Activated T-helper 1 cell treated with anti-CD3 and anti-CD28 coated beads, Interleukin-12 subunit alpha, Interleukin-12 subunit beta, Interleukin-2, Interleukin-4 antibody, amounts not matched to agents 30 ng/mL and 10 ng/mL and 1 ng/mL, durations not matched to agents 14 hours and 24 hours and 36 hours (primary cell): ENCODE measurements around the gene ZBTB8A. TPM values are rescaled to one million over a fixed set of nuclear protein-coding genes. Genes with fewer than 3 reads are reported as not detected.

ENCODE experiments used
- DNase-seq: peaks from one replicate; pipeline ENCODE4 v3.0.0; 2021; ENCODE audit warnings: low spot score
- H3K27ac Mint-ChIP-seq: one replicate; pipeline ENCODE4 v1.8.0; 2021; ENCODE audit warnings: mild to moderate bottlenecking, mixed read lengths
- H3K27me3 Mint-ChIP-seq: one replicate; pipeline ENCODE4 v1.8.0; 2022; ENCODE audit warnings: mild to moderate bottlenecking, moderate library complexity, mixed read lengths; ENCODE audit not compliant: insufficient read depth
- H3K36me3 Mint-ChIP-seq: one replicate; pipeline ENCODE4 v1.8.0; 2021; ENCODE audit warnings: low read depth, mixed read lengths
- H3K4me1 Mint-ChIP-seq: one replicate; pipeline ENCODE4 v1.8.0; 2021; ENCODE audit warnings: low read depth, mixed read lengths
- H3K4me3 Mint-ChIP-seq: one replicate; pipeline ENCODE4 v1.8.0; 2021; ENCODE audit warnings: mild to moderate bottlenecking, moderate library complexity, mixed read lengths
- H3K9me3 Mint-ChIP-seq: one replicate; pipeline ENCODE4 v1.8.0; 2021; ENCODE audit warnings: mixed read lengths
- intact Hi-C: fragments of 100-400 bp; cut with micrococcal nuclease; formaldehyde crosslinking; loops from one replicate; pipeline ENCODE4 v1.15.1; 2024
- total RNA-seq: library from RNA; stranded (reverse); gene quantifications from 2 replicates; pipeline ENCODE4 v1.2.3, GENCODE V29; 2022

The ZBTB8A gene
- total RNA-seq: 0.17 and 0.41 TPM in 2 replicates

DNA sequence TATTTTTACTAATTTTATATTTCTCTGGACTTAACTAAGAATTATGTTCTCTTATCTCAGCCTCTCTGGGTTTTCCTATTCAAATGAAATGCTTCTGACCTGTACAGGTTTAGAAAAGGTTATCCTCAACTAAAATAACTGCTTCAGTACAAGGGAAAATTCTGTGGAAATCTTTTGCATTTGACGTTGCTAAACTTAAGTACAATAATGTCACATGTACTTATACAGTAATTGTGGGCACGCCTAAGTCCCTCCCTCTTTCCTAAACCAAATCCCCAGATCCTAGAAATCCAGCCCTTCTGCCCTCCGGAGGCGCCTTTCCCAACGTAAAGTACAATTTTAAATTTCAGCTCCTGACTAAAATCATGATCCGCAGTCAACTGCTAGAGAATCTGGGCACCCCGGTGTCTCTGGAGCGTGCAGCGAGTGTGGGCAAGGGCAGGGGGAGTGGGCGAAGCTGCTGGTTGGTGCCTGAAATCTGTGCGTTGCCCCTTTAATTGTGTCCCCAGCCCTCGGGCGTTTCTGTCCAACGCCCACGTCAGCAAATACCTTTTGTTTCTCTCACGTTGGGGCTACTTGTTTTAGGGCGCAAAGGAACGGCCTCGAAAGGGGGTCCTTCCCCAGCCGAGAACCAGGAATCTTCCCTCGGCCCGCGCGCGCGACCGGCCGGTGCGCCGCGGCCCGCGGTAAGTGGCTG lies at the start of gene ZBTB8A:
Gene ZBTB8A, plus strand, starts transcription at position 541 of the 697 bp plus-strand sequence. CDS start 53,505 bp downstream, outside the sequence.
- Mint-ChIP-seq H3K4me1 (peaks cover 12% of the 10 kb centered on the region), H3K27me3 (peaks cover 78% of the 10 kb centered on the region), H3K36me3 (peaks cover 2% of the 10 kb centered on the region), H3K9me3 (no peaks in the 10 kb centered on the region), H3K4me3 (peak within 1 kb of the TSS; percentile 80), H3K27ac (peak within 1 kb of the TSS; percentile 26)
- no peak for DNase-seq
- intact Hi-C loops: no loop called here

DNA sequence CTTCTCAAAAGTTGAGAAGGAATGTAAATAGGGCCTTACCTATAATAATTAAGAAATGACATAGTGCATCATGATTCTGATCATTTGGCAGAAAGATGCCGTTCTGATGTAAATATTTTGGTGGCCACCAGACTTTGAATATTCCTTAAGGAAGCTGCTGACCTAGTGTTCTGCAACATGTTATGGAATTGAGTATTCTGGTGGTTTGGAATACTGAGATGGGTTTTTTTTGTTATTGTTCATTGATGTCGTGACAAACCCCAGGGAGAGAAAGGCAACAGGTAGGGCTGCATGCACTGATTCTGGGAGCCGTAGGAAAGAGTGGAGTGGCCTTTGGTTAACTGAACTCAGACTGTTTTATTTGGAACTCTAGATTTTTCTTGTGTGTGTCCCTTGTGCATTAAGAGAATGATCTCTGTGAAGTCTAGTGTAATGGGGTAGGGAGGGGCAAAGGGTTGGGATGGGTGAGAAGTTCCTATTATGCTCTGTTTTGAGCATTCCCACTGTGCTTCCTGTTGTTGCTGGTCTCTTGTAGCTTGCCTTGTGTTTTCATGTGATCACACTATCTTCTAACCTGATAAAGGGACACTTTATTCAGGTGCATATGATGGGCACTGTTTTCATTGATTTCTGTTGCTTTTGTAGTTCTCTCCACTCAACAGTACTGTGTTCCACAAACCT lies 49.3 kb upstream of the ZBTB8A start:
- no peaks in the 10 kb centered on the region for H3K4me1 Mint-ChIP-seq
- no peak overlapping the region for H3K27ac Mint-ChIP-seq
- DNase-seq: no peak
- peaks cover 19% of the 10 kb centered on the region for H3K27me3 Mint-ChIP-seq
- H3K4me3 Mint-ChIP-seq: no peak overlapping the region
- no peaks in the 10 kb centered on the region for H3K36me3 Mint-ChIP-seq
- no peaks in the 10 kb centered on the region for H3K9me3 Mint-ChIP-seq
- intact Hi-C loops: no loop called here

DNA sequence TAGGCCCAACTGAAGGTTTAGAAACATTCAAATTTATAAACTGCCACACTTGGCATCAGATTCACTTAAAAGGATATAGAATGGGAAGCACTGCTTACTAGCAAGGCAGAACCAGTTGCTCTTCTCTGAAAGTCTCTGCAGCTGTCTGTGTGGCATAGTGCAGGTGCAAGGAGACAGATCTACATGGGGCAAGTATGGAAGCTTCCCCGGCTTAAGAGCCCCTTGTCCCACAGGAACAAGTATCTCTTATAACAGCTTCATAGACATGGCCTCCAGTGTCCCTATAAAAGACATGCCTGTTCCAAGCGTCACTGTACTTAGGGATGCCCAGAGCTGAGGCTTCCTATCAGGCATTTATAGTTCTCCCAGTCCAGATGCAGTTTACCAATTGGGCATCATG lies 47.8 kb upstream of the ZBTB8A start:
- intact Hi-C loops: no loop called here
- no peak for DNase-seq
- peaks cover 21% of the 10 kb centered on the region for H3K27me3 Mint-ChIP-seq
- H3K27ac Mint-ChIP-seq: no peak overlapping the region
- H3K9me3 Mint-ChIP-seq: no peaks in the 10 kb centered on the region
- no peaks in the 10 kb centered on the region for H3K36me3 Mint-ChIP-seq
- no peaks in the 10 kb centered on the region for H3K4me1 Mint-ChIP-seq
- H3K4me3 Mint-ChIP-seq: no peak overlapping the region

DNA sequence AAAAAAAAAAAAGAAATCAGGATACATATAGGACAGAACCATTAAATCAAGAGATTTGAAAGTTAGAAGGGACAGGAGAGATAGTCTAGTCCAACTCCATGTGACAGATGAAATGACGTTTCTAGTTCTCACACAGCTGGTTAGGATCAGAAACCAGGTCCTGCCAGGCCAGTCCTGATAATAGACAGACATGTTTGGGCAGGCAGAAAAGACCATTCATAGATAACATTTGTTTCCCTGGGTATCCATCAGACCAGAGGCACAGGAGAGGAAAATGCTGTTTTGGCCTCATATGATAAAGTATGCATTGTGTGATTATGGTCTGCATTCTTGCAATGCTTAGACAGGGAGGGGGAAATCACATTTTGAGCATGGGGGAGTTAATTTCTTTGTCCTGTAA lies 45.0 kb upstream of the ZBTB8A start:
- Mint-ChIP-seq H3K9me3 (no peaks in the 10 kb centered on the region), H3K27me3 (peaks cover 24% of the 10 kb centered on the region), H3K4me3 (no peak overlapping the region), H3K36me3 (no peaks in the 10 kb centered on the region), H3K27ac (no peak overlapping the region), H3K4me1 (no peaks in the 10 kb centered on the region)
- intact Hi-C loops: no loop called here
- no peak for DNase-seq

DNA sequence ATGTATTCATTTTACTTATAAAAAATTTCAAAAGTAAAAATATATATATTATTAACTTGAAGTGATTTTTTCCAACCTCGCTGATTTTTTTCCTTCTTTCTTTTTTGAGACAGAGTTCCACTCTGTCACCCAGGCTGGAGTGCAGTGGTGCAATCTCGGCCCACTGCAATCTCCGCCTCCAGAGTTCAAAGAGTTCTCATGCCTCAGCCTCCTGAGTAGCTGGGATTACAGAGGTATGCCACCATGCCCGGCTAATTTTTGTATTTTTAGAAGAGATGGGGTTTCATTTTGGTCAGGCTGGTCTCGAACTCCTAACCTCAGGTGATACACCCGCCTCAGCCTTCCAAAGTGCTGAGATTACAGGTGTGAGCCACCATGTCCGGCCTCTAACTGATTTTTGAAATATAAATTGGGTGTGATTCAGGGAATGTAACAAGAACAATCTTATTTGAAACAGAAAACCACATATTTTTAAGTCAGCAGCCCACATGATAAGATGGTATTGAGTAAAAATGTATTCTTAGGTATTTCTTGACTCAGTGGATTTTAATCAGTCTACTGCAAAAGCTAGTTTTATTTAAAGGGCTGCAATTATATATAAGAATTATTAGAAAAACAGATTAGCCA lies 44.4 kb upstream of the ZBTB8A start:
- intact Hi-C loops: no loop called here
- H3K9me3 Mint-ChIP-seq: no peaks in the 10 kb centered on the region
- H3K4me3 Mint-ChIP-seq: no peak overlapping the region
- no peaks in the 10 kb centered on the region for H3K36me3 Mint-ChIP-seq
- no peaks in the 10 kb centered on the region for H3K4me1 Mint-ChIP-seq
- DNase-seq: no peak
- H3K27ac Mint-ChIP-seq: no peak overlapping the region
- H3K27me3 Mint-ChIP-seq: peaks cover 26% of the 10 kb centered on the region

DNA sequence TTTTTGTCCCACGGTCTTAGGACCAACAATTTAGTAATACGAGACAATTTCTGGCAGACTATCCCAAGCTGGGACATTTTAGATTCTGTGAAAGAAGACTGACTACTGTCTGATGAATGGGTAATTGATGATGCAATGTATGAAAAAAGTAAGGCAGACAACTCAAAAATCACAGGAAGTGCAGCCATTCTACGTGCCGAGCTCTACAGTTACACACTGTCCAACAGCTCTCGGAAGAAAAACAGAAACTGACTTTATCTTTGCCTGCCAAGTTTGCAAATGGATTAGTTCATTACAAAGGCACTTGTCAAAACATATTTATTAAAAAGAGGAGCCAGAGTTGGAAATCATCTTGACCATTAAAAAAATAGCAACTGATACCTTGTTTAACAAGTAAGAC lies 43.1 kb upstream of the ZBTB8A start:
- DNase-seq: no peak
- H3K4me3 Mint-ChIP-seq: no peak overlapping the region
- intact Hi-C loops: no loop called here
- peaks cover 27% of the 10 kb centered on the region for H3K27me3 Mint-ChIP-seq
- H3K36me3 Mint-ChIP-seq: no peaks in the 10 kb centered on the region
- no peaks in the 10 kb centered on the region for H3K4me1 Mint-ChIP-seq
- H3K9me3 Mint-ChIP-seq: no peaks in the 10 kb centered on the region
- no peak overlapping the region for H3K27ac Mint-ChIP-seq

DNA sequence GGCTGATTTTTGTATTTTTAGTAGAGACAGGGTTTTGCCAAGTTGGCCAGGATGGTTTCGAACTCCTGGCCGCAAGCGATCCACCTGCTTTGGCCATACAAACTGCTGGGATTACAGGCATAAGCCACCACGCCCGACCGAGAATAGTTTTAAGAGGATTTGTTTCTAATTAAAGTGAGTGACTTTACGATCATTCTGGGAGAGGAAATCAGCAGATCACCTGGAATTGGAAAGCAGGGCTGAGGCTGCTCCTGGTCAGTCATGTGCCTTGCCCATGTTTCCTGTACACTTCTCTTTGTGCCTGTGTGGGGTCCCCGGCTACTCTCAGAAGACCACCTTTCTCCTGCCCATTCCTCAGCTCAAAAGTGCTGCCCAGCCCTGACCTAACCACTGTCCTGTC lies 40.5 kb upstream of the ZBTB8A start:
- intact Hi-C loops: no loop called here
- peaks cover 37% of the 10 kb centered on the region for H3K27me3 Mint-ChIP-seq
- no peak for DNase-seq
- no peak overlapping the region for H3K27ac Mint-ChIP-seq
- no peak overlapping the region for H3K4me3 Mint-ChIP-seq
- no peaks in the 10 kb centered on the region for H3K9me3 Mint-ChIP-seq
- H3K36me3 Mint-ChIP-seq: no peaks in the 10 kb centered on the region
- no peaks in the 10 kb centered on the region for H3K4me1 Mint-ChIP-seq

DNA sequence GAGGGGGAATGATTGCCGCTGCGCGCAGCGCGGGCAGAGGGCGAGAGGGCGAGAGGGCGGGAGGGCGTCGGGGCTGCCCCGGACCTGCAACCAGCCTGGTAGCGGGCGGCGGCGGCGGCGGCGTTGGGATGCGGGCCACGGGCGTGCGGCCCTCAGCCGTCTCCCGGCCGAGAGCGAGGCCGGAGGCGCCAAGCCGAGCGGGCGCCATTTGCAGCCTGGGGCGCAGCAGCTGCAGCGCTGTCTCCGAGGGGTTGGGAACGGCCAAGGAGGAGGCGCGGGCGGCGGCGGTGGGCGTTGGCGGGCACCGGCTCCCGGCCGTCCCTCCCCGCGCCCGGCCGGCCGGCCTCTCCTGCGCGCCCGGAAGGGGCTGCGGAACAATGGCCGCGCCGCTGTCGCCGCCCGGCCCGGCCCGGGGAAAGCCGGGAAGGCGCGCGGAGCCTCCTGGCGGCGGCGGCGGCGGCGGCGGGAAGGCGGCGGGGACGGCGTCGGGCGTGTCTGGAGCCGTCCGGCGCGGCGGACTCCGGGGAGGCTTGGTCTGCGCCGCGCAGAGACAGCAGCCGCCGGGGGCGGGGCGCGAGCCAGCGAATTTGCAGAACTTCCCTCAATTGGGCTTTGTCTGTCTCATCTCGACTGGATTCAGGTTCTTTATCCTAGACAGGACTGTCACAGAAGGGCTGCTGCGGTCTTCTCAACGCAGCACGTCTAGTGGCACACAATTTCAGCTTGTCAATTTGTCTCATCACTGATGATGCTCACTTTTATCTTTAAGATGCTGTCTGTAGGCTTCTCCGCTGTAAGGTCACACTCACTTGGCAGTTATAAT lies 38.6 kb upstream of the ZBTB8A start:
- peaks cover 43% of the 10 kb centered on the region for H3K27me3 Mint-ChIP-seq
- H3K4me3 Mint-ChIP-seq: peak overlapping the region; percentile 84
- H3K9me3 Mint-ChIP-seq: no peaks in the 10 kb centered on the region
- DNase-seq: peak; percentile 2
- peaks cover 4% of the 10 kb centered on the region for H3K4me1 Mint-ChIP-seq
- no peak overlapping the region for H3K27ac Mint-ChIP-seq
- intact Hi-C loops: no loop called here
- H3K36me3 Mint-ChIP-seq: no peaks in the 10 kb centered on the region

DNA sequence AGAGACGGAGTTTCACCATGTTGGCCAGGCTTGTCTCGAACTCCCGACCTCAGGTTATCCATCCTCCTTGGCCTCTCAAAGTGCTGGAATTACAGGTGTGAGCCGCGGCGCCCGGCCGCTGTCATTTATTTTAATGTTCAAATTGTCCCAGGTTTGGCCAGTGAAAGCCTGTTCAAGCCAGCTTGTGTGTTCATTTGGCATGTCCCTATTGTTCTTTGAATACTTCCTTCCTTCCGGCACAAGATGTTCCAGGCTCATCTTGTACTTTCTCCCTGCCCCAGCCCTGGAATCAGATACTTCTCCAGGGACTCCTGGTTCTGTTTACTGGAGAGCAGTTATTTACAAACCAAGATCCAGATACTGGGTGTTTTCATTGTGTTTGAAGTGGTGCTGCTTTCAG lies 37.4 kb upstream of the ZBTB8A start:
- Mint-ChIP-seq H3K9me3 (no peaks in the 10 kb centered on the region), H3K27me3 (peaks cover 41% of the 10 kb centered on the region), H3K4me3 (peak overlapping the region; percentile 49), H3K36me3 (no peaks in the 10 kb centered on the region), H3K27ac (no peak overlapping the region), H3K4me1 (peaks cover 4% of the 10 kb centered on the region)
- intact Hi-C loops: no loop called here
- no peak for DNase-seq

DNA sequence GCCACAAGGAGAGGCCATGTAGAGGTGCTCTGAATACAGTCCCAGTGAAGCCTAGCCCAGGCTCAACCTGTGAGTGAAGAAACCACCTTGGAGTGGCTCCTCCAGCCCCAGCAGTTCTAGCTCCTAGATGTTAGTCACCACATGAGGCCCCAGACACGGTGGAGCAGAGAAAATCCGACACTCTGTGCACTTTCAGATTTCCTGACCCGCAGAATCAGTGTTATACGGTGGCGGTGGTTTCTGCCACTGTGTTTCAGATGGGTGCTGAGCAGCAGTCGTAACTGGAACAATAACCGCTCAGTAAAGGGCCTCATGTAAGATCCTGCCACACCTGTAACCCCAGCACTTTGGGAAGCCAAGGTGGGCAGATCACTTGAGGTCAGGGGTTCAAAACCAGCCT lies 36.1 kb upstream of the ZBTB8A start:
- Mint-ChIP-seq H3K27ac (no peak overlapping the region), H3K9me3 (no peaks in the 10 kb centered on the region), H3K4me1 (peaks cover 4% of the 10 kb centered on the region), H3K36me3 (no peaks in the 10 kb centered on the region), H3K27me3 (peaks cover 39% of the 10 kb centered on the region), H3K4me3 (no peak overlapping the region)
- intact Hi-C loops: no loop called here
- no peak for DNase-seq

DNA sequence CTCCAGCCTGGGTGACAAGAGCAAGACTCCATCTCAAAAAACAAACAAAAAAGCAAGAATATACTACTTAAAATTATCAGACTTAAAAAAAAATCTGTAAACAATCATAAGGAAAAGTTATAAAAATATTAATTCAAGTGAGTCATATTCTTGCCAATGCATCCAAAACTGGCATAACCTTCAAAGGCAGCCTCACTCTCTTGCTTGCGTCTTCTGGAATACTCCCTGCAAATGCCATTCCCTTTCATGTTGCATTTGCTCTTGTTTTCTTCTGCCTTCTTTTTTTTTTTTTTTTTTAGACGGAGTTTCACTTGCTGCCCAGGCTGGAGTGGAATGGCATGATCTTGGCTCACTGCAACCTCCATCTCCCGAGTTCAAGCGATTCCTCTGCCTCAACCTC lies 32.2 kb upstream of the ZBTB8A start:
- intact Hi-C loops: no loop called here
- Mint-ChIP-seq H3K4me3 (no peak overlapping the region), H3K27ac (no peak overlapping the region), H3K9me3 (no peaks in the 10 kb centered on the region), H3K27me3 (peaks cover 17% of the 10 kb centered on the region), H3K36me3 (no peaks in the 10 kb centered on the region), H3K4me1 (peaks cover 4% of the 10 kb centered on the region)
- no peak for DNase-seq

DNA sequence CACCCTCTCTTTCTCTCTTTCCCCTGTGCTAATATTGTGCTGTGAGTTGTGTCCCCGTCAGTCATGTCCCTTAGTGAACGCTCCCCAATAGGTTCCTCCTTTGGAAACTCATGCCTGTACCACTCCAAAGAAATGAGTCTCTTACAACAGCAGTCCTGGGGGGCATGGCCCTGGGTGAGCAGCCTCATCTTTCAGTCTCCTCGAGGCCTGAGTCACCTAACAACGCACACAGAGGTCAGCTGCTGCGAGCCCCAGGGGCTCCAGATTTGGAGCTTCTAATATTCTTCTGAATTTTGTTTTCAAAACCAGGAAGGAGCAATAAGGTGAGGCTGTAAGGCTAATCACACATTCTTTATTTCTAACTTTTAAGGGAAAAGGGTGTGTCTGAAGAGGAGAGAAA lies 30.5 kb upstream of the ZBTB8A start:
- no peak overlapping the region for H3K4me3 Mint-ChIP-seq
- no peak overlapping the region for H3K27ac Mint-ChIP-seq
- H3K36me3 Mint-ChIP-seq: no peaks in the 10 kb centered on the region
- intact Hi-C loops: no loop called here
- peaks cover 19% of the 10 kb centered on the region for H3K27me3 Mint-ChIP-seq
- no peak for DNase-seq
- no peaks in the 10 kb centered on the region for H3K9me3 Mint-ChIP-seq
- peaks cover 4% of the 10 kb centered on the region for H3K4me1 Mint-ChIP-seq

DNA sequence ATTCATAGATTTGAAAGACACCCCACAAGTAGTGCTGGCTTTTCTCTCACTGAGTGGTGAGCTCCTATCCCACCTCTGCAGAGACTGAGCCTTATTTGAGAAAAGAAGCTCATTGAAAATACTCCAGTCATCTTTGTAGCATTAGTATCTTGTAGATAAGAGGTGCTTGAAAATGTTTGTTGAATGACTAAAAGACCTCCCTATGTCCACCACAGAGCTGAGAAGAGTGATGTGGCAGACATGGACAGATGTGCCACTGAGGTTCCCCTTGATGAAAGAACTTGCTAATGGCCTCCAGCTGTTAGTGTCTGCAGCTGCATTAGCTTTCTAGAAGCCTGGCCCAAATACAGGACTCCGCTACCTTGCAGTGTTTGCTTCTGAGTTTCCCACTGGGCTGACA lies 29.3 kb upstream of the ZBTB8A start:
- intact Hi-C loops: no loop called here
- H3K27me3 Mint-ChIP-seq: peaks cover 20% of the 10 kb centered on the region
- no peak overlapping the region for H3K27ac Mint-ChIP-seq

More for the DNA sequence above, 29.3 kb upstream of the ZBTB8A start:
- no peak for DNase-seq
- no peaks in the 10 kb centered on the region for H3K9me3 Mint-ChIP-seq
- H3K36me3 Mint-ChIP-seq: no peaks in the 10 kb centered on the region
- peaks cover 3% of the 10 kb centered on the region for H3K4me1 Mint-ChIP-seq
- no peak overlapping the region for H3K4me3 Mint-ChIP-seq
